Neutrophil (primary cell): ENCODE results near the gene NDUFS4.

ENCODE experiments used
- H3K27ac ChIP-seq: fragments of 200-600 bp; sonication (generic); 2 replicates; pipeline ENCODE4 v1.5.1; 2016; ENCODE audit warnings: mild to moderate bottlenecking, moderate library complexity
- H3K27me3 ChIP-seq: fragments of 200-600 bp; sonication (generic); 2 replicates; pipeline ENCODE4 v1.6.0; 2016; ENCODE audit warnings: mild to moderate bottlenecking
- H3K36me3 ChIP-seq: fragments of 200-600 bp; sonication (generic); 2 replicates; pipeline ENCODE4 v1.5.1; 2017
- H3K4me1 ChIP-seq, 2 experiments: fragments of 200-600 bp in 1 of 2; sonication (generic) in 1 of 2; 1 replicate in 1 of 2; 2 replicates in 1 of 2; pipeline versions ENCODE4 v1.5.1 to v1.6.1; 2013 to 2016; ENCODE audit warnings: low read depth in 1 of 2, low read length in 1 of 2, mild to moderate bottlenecking in 1 of 2, moderate library complexity in 1 of 2; ENCODE audit not compliant: control insufficient read depth in 1 of 2, insufficient read depth in 1 of 2
- H3K4me3 ChIP-seq, 2 experiments: fragments of 200-600 bp in 1 of 2; sonication (generic) in 1 of 2; 1 replicate in 1 of 2; 2 replicates in 1 of 2; pipeline ENCODE4 v1.5.1; 2013 to 2016; ENCODE audit warnings: low read depth in 1 of 2, low read length in 1 of 2, mild to moderate bottlenecking in 1 of 2, moderate library complexity in 1 of 2
- H3K9me3 ChIP-seq: fragments of 200-600 bp; sonication (generic); 2 replicates; pipeline ENCODE4 v1.5.1; 2016
- CTCF ChIP-seq: fragments of 200-600 bp; sonication (generic); IDR thresholded peaks from 2 replicates; pipeline ENCODE4 v1.5.1; 2016; ENCODE audit warnings: antibody characterized with exemption

NDUFS4 gene

GRCh38 chr5:53616939-53617549 is 56.6 kb downstream of the NDUFS4 start:
- Histone ChIP-seq H3K4me3 (no peak overlapping the region), H3K4me1 (no peaks in the 10 kb centered on the region), H3K9me3 (no peaks in the 10 kb centered on the region), H3K36me3 (no peaks in the 10 kb centered on the region), H3K27ac (no peak overlapping the region), H3K27me3 (no peaks in the 10 kb centered on the region)
- no peak for TF ChIP-seq CTCF

- no peak overlapping the region for H3K27ac ChIP-seq
- TF ChIP-seq CTCF, result no peak
Observed at GRCh38 chr5:53631251-53631650, 70.8 kb downstream of the NDUFS4 start.

GRCh38 chr5:53642061-53642460 is 81.6 kb downstream of the NDUFS4 start:
- H3K4me3 ChIP-seq, result no peak overlapping the region
- no peaks in the 10 kb centered on the region for H3K9me3 ChIP-seq
- H3K36me3 ChIP-seq, result no peaks in the 10 kb centered on the region
- no peak overlapping the region for H3K27ac ChIP-seq
- no peak for TF ChIP-seq CTCF
- H3K4me1 ChIP-seq, result peaks cover 0 to 6% of the 10 kb centered on the region in 2 experiments
- no peaks in the 10 kb centered on the region for H3K27me3 ChIP-seq

More at GRCh38 chr5:53631251-53631650, 70.8 kb downstream of the NDUFS4 start:
- H3K36me3 ChIP-seq, result no peaks in the 10 kb centered on the region
- H3K9me3 ChIP-seq, result no peaks in the 10 kb centered on the region
- H3K4me3 ChIP-seq, result no peak overlapping the region
- H3K4me1 ChIP-seq, result no peaks in the 10 kb centered on the region
- H3K27me3 ChIP-seq, result no peaks in the 10 kb centered on the region

GRCh38 chr5:53643445-53643844 is 83.0 kb downstream of the NDUFS4 start:
- no peaks in the 10 kb centered on the region for H3K9me3 ChIP-seq
- no peak overlapping the region for H3K4me3 ChIP-seq
- peaks cover 0 to 6% of the 10 kb centered on the region in 2 experiments for H3K4me1 ChIP-seq
- H3K27me3 ChIP-seq, result no peaks in the 10 kb centered on the region
- no peak for TF ChIP-seq CTCF
- H3K36me3 ChIP-seq, result no peaks in the 10 kb centered on the region
- no peak overlapping the region for H3K27ac ChIP-seq

GRCh38 chr5:53645078-53645477 is 84.6 kb downstream of the NDUFS4 start:
- Histone ChIP-seq H3K4me1 (peaks cover 0 to 6% of the 10 kb centered on the region in 2 experiments), H3K27ac (no peak overlapping the region), H3K4me3 (no peak overlapping the region), H3K36me3 (no peaks in the 10 kb centered on the region), H3K27me3 (no peaks in the 10 kb centered on the region), H3K9me3 (no peaks in the 10 kb centered on the region)
- TF ChIP-seq CTCF, result no peak
